Motor neuron (in vitro differentiated cells): Measurements from ENCODE around the gene PLXND1. TPM values are rescaled to one million over a fixed set of nuclear protein-coding genes. Genes with fewer than 3 reads are reported as not detected.
A peak's percentile ranks its signal among the peaks of the same experiment; 100 is the strongest.

ENCODE experiments used
- ATAC-seq, 8 experiments: fragments of 200-7000 bp; cut with Tn5 transposase; replicated peaks in 6 of 8; 2 replicates each; pipeline ENCODE4 v1.8.0; 2021; ENCODE audit warnings: mild to moderate bottlenecking in 8 of 8, moderate library complexity in 8 of 8
- H3K27ac ChIP-seq, 2 donors: fragments of 250-450 bp; sonication (Bioruptor Pico); 2 replicates each; pipeline ENCODE4 v1.9.0; 2021; ENCODE audit warnings: antibody characterized with exemption in 2 of 2, mild to moderate bottlenecking in 2 of 2, moderate library complexity in 1 of 2
- H3K4me1 ChIP-seq, 2 donors: fragments of 250-450 bp; sonication (Bioruptor Pico); replicated peaks in 1 of 2; 2 replicates each; pipeline ENCODE4 v1.6.1; 2021; ENCODE audit warnings: antibody characterized with exemption in 2 of 2, mild to moderate bottlenecking in 2 of 2, moderate library complexity in 1 of 2
- H3K4me3 ChIP-seq, 5 donors: fragments of 250-450 bp; sonication (Bioruptor Pico); 2 replicates each; pipeline ENCODE4 v1.9.0; 2021; ENCODE audit warnings: antibody characterized with exemption in 5 of 5, mild to moderate bottlenecking in 5 of 5, moderate library complexity in 4 of 5
- WGBS, 10 experiments: fragments of 450-650 bp; shearing (Covaris generic); methylation state at CpG; one replicate each; pipeline ENCODE4 v1.0.0; 2022; 5-methylcytosine and 5-hydroxymethylcytosine counted together
- in situ Hi-C, 9 experiments: fragments of 400-800 bp; cut with MboI; loops; one replicate each; pipeline ENCODE4 v1.15.0; 2021; ENCODE audit warnings: low sequenced_read_pairs in 9 of 9, low pct_unique_long_range_greater_than_20kb in 2 of 9; ENCODE audit not compliant: unreplicated experiment in 9 of 9
- total RNA-seq, 8 experiments: library from RNA; unstranded; fragments of 300-600 nt; gene quantifications; 2 replicates each; pipeline versions ENCODE4 v1.2.3 to v1.2.4, GENCODE V29; 2022

The PLXND1 gene
- total RNA-seq, 8 experiments from 2014 or later = 5.0 to 77.3 (median 27.8) TPM

GRCh38 chr3:129610276-129610675 is 3.8 kb upstream of the PLXND1 start:
- no peak overlapping the region for H3K4me3 ChIP-seq
- 47 to 80% (median 53%) methylated on average over 3 of the region's 10 CpGs; no CpG with 5 or more reads in 7 of the 10 experiments for WGBS, 10 experiments
- peaks cover 0 to 21% of the 10 kb centered on the region in 2 donors for H3K4me1 ChIP-seq
- in situ Hi-C loops = loop anchor here in 1 of 9 experiments (25.0 kb wide), 1 partner anchor 123 kb away; no protein-coding TSS in a partner anchor
- no peak overlapping the region for H3K27ac ChIP-seq
- ATAC-seq = no peak

GRCh38 chr3:129609591-129610182 is 3.2 kb upstream of the PLXND1 start:
- ATAC-seq = no peak
- WGBS, 10 experiments = 60 to 100% (median 72%) methylated on average over 1 to 3 of the region's 3 CpGs; no CpG with 5 or more reads in 2 of the 10 experiments
- in situ Hi-C loops = loop anchor here in 1 of 9 experiments (25.0 kb wide), 1 partner anchor 122 kb away; no protein-coding TSS in a partner anchor
- Histone ChIP-seq H3K27ac (no peak overlapping the region), H3K4me1 (peaks cover 0 to 23% of the 10 kb centered on the region in 2 donors), H3K4me3 (no peak overlapping the region)

GRCh38 chr3:129608936-129609590 is 2.6 kb upstream of the PLXND1 start:
- Histone ChIP-seq H3K4me1 (peaks cover 0 to 27% of the 10 kb centered on the region in 2 donors), H3K4me3 (no peak overlapping the region), H3K27ac (no peak overlapping the region)
- ATAC-seq = no peak
- in situ Hi-C loops = loop anchor here in 1 of 9 experiments (25.0 kb wide), 1 partner anchor 122 kb away; no protein-coding TSS in a partner anchor
- 50 to 83% (median 77%) methylated on average over 1 to 3 of the region's 4 CpGs; no CpG with 5 or more reads in 6 of the 10 experiments for WGBS, 10 experiments

DNA sequence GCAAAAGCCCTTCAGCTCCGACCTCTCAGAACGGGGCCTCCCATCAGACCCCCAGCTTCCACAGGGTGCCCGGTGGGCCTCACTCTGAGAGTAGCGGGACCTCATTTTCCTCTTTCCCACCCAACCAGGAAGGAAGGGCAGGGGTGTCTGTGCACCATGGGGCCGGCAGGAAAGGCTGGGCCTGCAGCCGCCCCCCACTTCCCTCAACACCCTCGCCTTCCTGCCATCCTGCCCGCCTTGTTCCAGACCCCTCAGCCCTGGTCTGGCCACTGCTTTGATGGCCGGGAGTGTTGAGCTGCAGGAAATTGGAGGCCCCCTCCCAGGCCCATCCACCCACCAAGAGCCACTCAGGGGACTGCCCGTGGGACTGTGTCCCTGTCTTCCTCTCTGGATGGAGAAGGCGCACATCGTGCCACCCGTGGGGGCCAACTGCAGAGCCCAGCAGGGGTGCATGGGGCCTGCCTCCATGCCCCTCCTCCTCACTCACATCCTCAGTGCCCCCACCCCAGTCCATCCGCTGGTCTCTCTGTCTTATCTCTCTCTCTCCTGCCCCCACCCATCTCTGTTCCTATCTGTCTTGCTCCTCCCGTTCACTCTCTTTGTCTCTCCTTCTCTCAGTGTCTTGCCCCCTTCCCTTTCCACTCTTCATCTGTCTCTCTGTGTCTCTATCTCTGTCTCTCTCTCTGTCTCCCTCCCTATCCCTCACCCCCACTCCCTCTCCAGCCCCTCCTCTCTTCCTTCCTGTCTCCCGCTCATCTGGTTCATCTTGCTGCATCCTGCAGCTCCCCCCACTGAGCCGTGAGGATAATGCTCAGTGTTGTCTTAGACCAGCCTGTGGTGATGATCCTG is 1.8 kb upstream of the PLXND1 start:
- H3K4me3 ChIP-seq = no peak overlapping the region
- ATAC-seq = peak in 5 of 8 experiments; percentile 8 to 24 (median 21)
- in situ Hi-C loops = loop anchor here in 1 of 9 experiments (25.0 kb wide), 1 partner anchor 121 kb away; no protein-coding TSS in a partner anchor
- WGBS, 10 experiments = 100% methylated on average over 3 of the region's 17 CpGs; no CpG with 5 or more reads in 9 of the 10 experiments
- H3K4me1 ChIP-seq = peaks cover 3 to 34% of the 10 kb centered on the region in 2 donors
- H3K27ac ChIP-seq = no peak overlapping the region

DNA sequence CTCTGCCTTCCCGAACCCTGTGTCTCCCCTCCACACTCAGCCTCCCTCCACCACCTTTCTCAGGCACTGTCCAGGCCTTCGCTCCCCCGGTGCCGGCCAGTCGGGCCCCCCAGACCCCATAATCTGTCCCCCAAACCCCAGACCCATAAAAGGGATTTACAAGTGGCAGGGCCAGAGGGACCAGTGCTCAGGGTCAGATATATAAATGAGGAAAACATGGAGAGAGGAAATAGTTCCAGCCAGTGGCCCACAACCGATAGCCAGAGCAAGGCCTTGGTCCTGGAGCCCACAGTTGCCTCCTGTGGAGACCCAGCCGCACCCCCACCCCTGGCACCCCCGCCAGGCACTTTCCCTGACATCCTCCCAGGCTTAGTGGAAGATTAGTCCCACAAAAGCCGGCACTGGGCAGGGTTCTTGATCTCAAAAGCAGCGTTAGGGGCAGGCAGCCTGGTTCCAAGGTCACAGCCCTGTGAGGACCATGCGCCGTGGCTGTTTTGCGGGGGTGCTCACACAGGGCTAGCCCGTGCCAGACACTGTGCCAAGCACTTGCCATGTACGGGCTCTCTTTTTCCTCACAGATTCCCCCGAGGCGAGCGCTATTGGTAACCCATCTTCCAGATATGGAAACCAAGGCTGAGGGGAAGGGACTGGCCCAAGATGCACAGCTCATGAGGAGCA is 1.1 kb upstream of the PLXND1 start:
- Histone ChIP-seq H3K27ac (peak overlapping the region in 1 of 2 donors; percentile 1), H3K4me3 (peak overlapping the region in 1 of 5 donors; percentile 46), H3K4me1 (peaks cover 8 to 38% of the 10 kb centered on the region in 2 donors)
- WGBS, 10 experiments = 89% methylated on average over 5 of the region's 18 CpGs; no CpG with 5 or more reads in 9 of the 10 experiments
- ATAC-seq = no peak
- in situ Hi-C loops = loop anchor here in 1 of 9 experiments (25.0 kb wide), 1 partner anchor 120 kb away; no protein-coding TSS in a partner anchor

GRCh38 chr3:129605922-129606635 is 397 bp downstream of the PLXND1 start:
- Histone ChIP-seq H3K4me3 (peak overlapping the region; percentile 18 to 46 (median 36)), H3K27ac (no peak overlapping the region), H3K4me1 (peaks cover 8 to 28% of the 10 kb centered on the region in 2 donors)
- ATAC-seq = peak; percentile 1 to 32 (median 11)
- in situ Hi-C loops = loop anchor here in 1 of 9 experiments (25.0 kb wide), 1 partner anchor 119 kb away; no protein-coding TSS in a partner anchor
- 0 to 4% (median 2%) methylated on average over 2 to 44 of the region's 98 CpGs; no CpG with 5 or more reads in 4 of the 10 experiments for WGBS, 10 experiments

GRCh38 chr3:129605203-129605921 is 1.1 kb downstream of the PLXND1 start:
- in situ Hi-C loops = loop anchor here in 1 of 9 experiments (25.0 kb wide), 1 partner anchor 118 kb away; no protein-coding TSS in a partner anchor
- H3K4me1 ChIP-seq = peaks cover 8 to 27% of the 10 kb centered on the region in 2 donors
- ATAC-seq = peak; percentile 6 to 50 (median 26)
- H3K4me3 ChIP-seq = peak overlapping the region; percentile 18 to 46 (median 36)
- no peak overlapping the region for H3K27ac ChIP-seq
- WGBS, 10 experiments = 0 to 27% (median 2%) methylated on average over 1 to 11 of the region's 98 CpGs; no CpG with 5 or more reads in 5 of the 10 experiments

GRCh38 chr3:129604767-129605166 is 1.7 kb downstream of the PLXND1 start:
- in situ Hi-C loops = loop anchor here in 1 of 9 experiments (25.0 kb wide), 1 partner anchor 117 kb away; no protein-coding TSS in a partner anchor
- Histone ChIP-seq H3K27ac (no peak overlapping the region), H3K4me1 (peaks cover 8 to 25% of the 10 kb centered on the region in 2 donors), H3K4me3 (peak overlapping the region in 4 of 5 donors; percentile 32 to 46 (median 39))
- no peak for ATAC-seq
- WGBS, 10 experiments = 25 to 80% (median 40%) methylated on average over 1 to 6 of the region's 12 CpGs; no CpG with 5 or more reads in 5 of the 10 experiments

- Histone ChIP-seq H3K27ac (no peak overlapping the region), H3K4me3 (peak overlapping the region in 2 of 5 donors; percentile 42 to 46), H3K4me1 (peaks cover 8 to 30% of the 10 kb centered on the region in 2 donors)
- no peak for ATAC-seq
- in situ Hi-C loops = loop anchor here in 1 of 9 experiments (25.0 kb wide), 1 partner anchor 117 kb away; no protein-coding TSS in a partner anchor
- WGBS, 10 experiments = 10 to 100% (median 85%) methylated on average over 1 to 3 of the region's 8 CpGs; no CpG with 5 or more reads in 6 of the 10 experiments
Observed at GRCh38 chr3:129603991-129604749, 2.3 kb downstream of the PLXND1 start.

DNA sequence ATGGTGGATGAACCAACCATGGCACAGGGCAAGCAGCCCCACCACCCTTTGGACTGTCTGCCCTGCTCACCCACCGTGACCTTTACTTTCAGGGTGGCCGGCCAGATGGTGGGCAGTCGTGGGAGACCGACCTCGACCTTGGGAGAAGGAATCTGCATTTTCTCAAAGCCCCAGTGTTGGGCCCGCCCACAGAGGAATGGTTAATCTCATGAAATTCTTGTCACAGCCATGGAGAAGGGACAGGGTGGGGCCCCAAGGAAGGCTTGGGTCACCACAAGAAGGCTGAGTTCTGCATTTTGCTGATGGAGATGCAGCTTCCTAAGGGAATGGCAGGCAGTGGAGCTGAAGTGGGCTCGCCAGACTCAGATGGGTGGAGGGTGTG is 2.9 kb downstream of the PLXND1 start:
- H3K4me3 ChIP-seq = no peak overlapping the region
- no peak overlapping the region for H3K27ac ChIP-seq
- 0 to 100% (median 57%) methylated on average over 1 to 4 of the region's 7 CpGs; no CpG with 5 or more reads in 6 of the 10 experiments for WGBS, 10 experiments
- peak in 2 of 8 experiments; percentile 8 to 17 for ATAC-seq
- peaks cover 8 to 29% of the 10 kb centered on the region in 2 donors for H3K4me1 ChIP-seq
- in situ Hi-C loops = loop anchor here in 1 of 9 experiments (25.0 kb wide), 1 partner anchor 116 kb away; no protein-coding TSS in a partner anchor
